GM18861 (cell line): Measurements from ENCODE around the gene XPC.

Source experiments
- ATAC-seq: cut with Tn5 transposase; IDR thresholded peaks from one replicate; pipeline ENCODE4 v1.9.1; 2021; ENCODE audit not compliant: unreplicated experiment

XPC gene

DNA sequence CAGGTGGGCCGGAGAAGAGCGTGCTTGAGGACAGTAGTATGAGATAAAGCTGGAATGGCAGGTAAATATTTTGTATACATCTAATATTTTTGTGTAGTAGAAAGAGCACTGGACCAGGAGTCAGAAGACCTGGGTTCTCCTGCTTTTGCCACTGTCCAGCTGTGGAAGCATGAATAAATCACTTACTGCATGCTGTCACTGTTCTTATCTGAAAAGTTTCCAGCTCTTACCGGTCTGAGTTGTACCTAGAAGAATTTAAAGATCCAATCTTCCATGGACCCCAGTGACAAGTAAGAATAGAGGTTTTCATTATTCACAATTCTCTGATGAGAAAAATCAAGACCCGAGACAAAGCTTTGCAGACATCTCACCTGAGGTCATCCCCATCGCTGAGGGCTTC is 5.9 kb downstream of the XPC start:
- ATAC-seq = no peak

- no peak for ATAC-seq
These were observed 7.8 kb downstream of the XPC start for GRCh38 chr3:14170531-14171159.

DNA sequence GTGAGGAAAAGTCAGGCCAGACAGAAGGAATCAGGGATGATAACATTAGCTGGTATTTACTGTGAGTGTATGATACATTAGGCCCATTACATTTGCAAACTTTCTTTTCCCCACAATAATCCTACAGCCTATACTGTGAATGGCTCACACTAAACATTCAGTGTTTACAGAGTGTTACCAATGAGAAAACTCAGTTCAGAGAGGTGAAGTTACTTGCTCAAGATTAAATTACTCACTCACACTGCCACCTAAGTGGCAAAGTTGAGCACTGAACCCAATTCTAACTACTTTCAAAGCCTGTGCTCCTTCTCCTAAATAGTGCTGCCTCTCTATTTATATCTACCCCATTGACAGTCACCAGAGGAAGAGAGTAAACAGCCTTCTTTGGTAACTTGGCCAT is 8.5 kb downstream of the XPC start:
- no peak for ATAC-seq

DNA sequence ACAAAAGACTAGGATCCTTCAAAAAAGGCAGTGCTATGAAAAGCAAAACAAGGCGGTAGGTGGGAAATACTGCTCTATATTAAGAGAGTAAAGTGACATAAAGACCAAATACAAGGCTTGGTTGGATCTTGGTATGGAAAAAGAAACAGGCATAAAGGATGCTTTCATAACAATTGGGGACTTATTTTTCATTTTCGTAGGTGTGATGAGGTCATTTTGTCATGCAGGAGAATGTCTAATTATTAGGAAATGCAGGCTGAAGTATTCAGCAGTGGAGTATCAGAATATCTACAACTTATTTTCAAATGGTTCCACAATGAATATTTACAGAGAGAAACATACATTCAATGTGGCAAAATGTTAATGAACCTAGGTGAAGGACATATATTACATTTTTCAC is 9.0 kb downstream of the XPC start:
- ATAC-seq = no peak

GRCh38 chr3:14166877-14167603 is 11.4 kb downstream of the XPC start:
- ATAC-seq = no peak

- ATAC-seq = no peak
These were observed 16.2 kb downstream of the XPC start for GRCh38 chr3:14162178-14162577.

GRCh38 chr3:14161282-14161681 is 17.1 kb downstream of the XPC start:
- ATAC-seq = no peak

DNA sequence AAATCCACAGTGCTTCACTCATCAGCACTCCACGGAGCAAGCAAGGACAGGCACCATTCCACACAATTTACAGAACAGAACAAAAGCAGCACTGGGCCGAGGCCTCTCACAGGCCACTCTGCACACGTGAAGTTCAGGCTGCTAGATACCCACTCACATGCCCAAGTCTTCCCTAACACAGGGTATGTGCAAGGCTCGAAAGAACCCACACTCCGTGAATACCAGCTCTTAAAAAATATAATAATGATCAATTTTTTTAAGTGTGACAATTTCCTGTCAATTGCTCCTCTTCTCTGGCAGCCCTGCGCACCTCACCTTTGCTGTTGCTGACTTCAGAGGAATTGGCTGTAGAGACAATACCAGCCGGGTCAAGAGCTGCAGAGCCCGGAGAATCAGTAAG is 19.0 kb downstream of the XPC start:
- no peak for ATAC-seq

GRCh38 chr3:14158370-14158769 is 20.0 kb downstream of the XPC start:
- ATAC-seq = no peak

GRCh38 chr3:14157951-14158350 is 20.4 kb downstream of the XPC start:
- ATAC-seq = no peak

GRCh38 chr3:14156843-14157561 is 21.4 kb downstream of the XPC start:
- no peak for ATAC-seq

- ATAC-seq = no peak
These were observed 22.2 kb downstream of the XPC start for GRCh38 chr3:14156201-14156600.

GRCh38 chr3:14154895-14155440 is 23.4 kb downstream of the XPC start:
- no peak for ATAC-seq

- no peak for ATAC-seq
These were observed 24.1 kb downstream of the XPC start for GRCh38 chr3:14154276-14154675.

- no peak for ATAC-seq
These were observed 24.7 kb downstream of the XPC start for GRCh38 chr3:14153663-14154062.

- no peak for ATAC-seq
These were observed 25.4 kb downstream of the XPC start for GRCh38 chr3:14152963-14153355.

DNA sequence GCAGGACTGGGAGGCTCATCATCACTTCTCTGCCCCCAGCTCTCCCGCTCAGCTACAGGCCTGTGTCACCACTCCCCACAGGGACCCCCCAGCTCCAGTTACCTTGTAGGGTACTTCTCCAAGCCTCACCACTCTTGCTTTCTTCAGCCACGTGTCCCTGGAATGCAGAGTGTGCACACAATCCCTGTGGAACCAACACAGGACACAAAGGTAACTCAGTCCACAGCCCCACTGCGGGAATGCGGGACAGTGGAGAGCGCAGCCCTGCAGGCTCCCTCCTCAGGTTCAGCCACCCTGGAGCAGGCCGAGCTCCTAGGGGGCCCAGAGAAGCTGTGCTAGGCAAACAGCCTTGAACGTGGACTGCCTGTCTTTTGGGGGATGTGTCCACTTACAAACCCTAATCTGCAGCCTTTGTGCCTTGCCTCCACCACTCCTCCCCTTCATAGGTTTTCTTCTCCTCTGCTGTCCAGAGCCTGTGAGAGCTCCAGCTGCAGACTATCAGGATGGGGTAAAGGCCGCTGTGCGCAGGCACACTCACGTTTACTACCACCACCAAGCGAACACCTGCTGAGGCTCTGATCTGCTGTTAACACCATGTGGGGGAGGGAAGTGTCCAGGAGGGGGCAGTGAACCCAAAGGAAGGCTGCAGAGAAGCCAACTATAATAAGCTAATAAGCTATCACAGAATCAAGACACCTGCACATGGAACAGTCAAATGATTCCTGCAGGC is 26.0 kb downstream of the XPC start:
- ATAC-seq = no peak

GRCh38 chr3:14151471-14152083 is 26.8 kb downstream of the XPC start:
- ATAC-seq = no peak

- ATAC-seq = no peak
These were observed 27.7 kb downstream of the XPC start for GRCh38 chr3:14150491-14151230.

GRCh38 chr3:14150078-14150477 is 28.3 kb downstream of the XPC start:
- no peak for ATAC-seq
